Activated CD4-positive, alpha-beta T cell treated with anti-CD3 and anti-CD28 coated beads, Interleukin-10, Interleukin-2, amounts not matched to agents 100 ng/mL and 50 ng/mL, durations not matched to agents 16 hours and 8 hours (primary cell): ENCODE data around the gene SLC2A11.
"Not testable (repeated sequence)": the region's sequence is repeated elsewhere in the genome, so short reads cannot be mapped to it uniquely, and the experiment has no call there.

Experiments used
- DNase-seq: peaks from one replicate; pipeline ENCODE4 v3.0.0-alpha.2; 2020

Gene SLC2A11

GRCh38 chr22:23910496-23911190, 53.0 kb downstream of the SLC2A11 start:
- no peak for DNase-seq

- DNase-seq, result no peak
Measured at GRCh38 chr22:23911318-23911980, 53.8 kb downstream of the SLC2A11 start.

GRCh38 chr22:23912293-23912903, 54.7 kb downstream of the SLC2A11 start:
- no peak for DNase-seq

- peak; percentile 46 for DNase-seq
Measured at GRCh38 chr22:23913306-23913660, 55.6 kb downstream of the SLC2A11 start.

DNA sequence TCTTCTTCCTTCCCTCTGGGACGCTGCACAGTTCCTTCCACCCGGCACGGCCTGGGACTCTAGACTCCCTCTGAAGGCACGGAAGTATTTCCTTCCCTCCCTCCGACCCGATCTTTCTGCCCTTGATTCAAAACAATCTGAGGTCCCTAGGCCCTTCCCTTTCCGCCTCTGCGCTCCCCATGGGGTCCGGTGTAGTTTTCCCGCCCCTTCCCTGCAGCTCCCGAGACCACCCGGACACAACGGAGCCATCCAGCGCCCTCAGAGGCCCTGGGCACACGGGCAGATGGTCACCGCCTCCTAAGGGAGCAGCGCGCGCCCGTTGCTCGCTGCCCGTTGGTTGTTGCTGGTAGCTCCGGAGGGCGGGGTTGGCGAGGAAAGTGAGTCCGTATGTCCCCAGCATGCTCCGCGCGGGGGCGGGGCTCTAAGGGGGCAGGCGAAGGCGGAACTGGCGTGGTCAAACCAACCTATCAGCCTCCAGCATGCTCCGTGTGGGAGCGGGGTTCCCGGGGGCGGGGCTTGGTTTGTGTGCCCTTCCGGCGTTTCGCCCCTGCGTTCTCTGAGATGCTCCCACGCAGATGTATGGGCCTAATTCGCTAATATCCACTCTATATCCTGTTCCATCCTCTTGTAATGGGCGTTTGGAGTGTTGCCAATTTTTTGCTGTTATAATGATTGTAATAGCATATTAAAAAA, 56.1 kb downstream of the SLC2A11 start:
- peak; percentile 100 for DNase-seq

DNA sequence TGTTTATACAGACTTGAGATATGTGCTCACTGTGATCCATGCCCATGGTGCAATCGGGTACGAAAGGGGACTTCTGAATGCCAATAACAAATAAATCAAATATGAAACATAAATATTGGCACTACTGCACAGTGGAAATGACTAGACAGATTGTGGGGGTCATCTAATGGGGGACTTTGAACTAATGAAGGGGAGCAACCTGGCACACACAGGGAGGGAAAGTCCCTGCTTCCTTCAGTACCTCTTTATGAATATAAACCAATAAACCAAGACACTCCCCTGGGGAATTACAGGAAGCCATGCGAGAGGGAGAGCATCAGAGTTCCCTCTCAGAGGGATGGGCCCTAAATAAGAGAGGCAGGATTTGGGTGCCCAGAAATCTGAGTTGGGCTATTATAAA, 57.6 kb downstream of the SLC2A11 start:
- DNase-seq, result no peak

GRCh38 chr22:23920267-23920611, 62.6 kb downstream of the SLC2A11 start:
- DNase-seq, result not testable (repeated sequence)

DNA sequence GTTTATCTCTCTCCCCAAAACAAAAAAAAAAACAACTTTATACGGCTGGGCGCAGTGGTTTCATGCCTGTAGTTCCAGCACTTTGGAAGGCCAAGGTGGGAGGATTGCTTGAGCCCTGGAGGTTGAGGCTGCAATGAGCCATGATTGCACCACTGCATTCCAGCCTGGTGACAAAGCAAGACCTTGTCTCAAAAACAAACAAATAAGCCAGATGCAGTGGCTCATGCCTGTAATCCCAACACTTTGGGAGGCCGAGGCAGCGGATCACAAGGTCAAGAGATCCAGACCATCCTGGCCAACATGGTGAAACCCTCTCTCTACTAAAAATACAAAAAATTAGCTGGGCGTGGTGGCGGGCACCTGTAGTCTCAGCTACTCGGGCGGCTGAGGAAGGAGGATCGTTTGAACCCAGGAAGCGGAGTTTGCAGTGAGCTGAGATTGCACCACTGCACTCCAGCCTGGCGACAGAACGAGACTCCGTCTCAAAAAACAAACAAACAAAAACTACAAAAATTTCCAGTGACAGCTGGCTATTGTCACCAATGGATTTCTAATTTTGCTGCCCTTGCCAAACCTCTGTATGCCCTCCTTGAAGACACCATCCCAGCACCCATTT, 64.0 kb downstream of the SLC2A11 start:
- DNase-seq, result not testable (repeated sequence)

DNA sequence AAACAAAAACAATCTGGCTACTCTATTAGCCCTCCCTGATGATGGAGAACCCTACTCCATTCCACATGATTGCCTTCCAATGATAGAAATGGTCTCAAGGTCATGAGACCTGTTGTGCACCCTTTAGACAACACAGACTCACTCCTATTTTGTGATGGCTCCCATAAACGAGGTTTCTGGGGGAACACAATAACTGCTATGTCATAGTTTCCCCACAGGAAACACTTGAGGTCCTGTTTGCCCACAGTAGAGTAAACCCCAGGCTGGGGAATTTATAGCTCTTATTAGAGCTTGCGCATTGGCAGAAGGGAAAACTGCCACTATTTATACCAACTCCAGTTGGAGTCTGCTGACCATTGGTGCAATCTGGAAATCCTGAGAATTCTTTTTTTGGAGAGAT, 65.2 kb downstream of the SLC2A11 start:
- no peak for DNase-seq

DNA sequence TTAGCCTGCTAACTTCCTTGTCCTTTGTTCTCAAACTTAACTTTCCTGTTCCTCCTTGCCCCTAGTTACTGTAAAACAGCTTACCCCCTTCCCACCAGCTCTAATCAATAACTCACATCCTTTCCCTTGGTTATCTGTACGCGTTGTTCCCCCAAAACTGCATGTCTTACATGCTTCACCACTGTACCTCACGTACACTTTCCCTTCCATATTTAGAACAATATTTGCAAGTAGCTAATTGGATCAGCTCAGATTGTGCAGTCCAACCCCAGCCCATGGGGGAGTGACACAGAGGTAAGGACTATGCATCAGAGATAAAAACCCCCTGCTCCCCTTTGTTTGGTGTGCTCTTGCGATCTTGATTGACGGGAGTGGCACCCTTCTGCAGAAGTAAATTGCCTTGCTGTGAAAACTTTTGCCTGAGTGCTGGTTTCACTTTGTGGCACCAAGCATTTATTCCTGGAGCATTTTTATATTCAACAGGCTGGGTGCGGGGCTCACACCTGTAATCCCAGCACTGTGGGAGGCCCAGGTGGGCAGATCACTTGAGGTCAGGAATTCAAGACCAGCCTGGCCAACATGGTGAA, 67.4 kb downstream of the SLC2A11 start:
- no peak for DNase-seq

GRCh38 chr22:23926561-23926960, 68.9 kb downstream of the SLC2A11 start:
- no peak for DNase-seq
